Measurements from ENCODE around the gene TMEM184C. TPM values are rescaled to one million over a fixed set of nuclear protein-coding genes. Genes with fewer than 3 reads are reported as not detected.

TMEM184C gene
- total and polyA plus RNA-seq, 2 donors (not counting 1 experiment from before 2014, with no cell fraction given): 4.9 to 27.5 TPM

DNA sequence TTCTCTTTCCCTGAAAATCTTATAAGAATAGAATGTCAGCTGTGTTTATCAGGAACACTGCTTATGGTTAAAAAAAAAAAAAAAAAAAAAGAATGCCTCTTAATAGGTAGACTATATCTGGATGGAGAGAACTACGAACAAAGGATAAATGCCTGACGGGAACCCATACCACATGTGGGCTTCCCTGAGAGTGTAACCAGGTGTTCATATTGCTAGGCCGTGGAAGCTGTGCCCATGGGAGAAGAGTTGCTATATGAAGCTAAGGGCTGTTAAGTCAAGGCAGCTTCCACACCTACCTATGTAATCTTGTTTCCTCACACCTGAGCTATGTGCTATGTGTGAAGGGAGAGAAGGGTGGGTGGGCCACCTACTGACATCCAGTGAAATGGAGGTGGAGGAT, 27.3 kb downstream of the TMEM184C start:
- no peak overlapping the region for H3K27ac Mint-ChIP-seq
- Histone ChIP-seq H4K20me1 (ENCODE audit: control insufficient read depth, insufficient read depth, low read length, poor library complexity, severe bottlenecking) (peaks cover 4% of the 10 kb centered on the region), H3K27ac (ENCODE audit: low read length in 2 of 2) (no peak overlapping the region), H3K36me3 (replicated peaks in 1 of 2; ENCODE audit: control extremely low read depth in 1 of 2, control insufficient read depth in 1 of 2, extremely low read depth in 1 of 2, insufficient read depth in 2 of 2, low read length in 1 of 2) (peaks cover 2 to 18% of the 10 kb centered on the region in 2 experiments), H3K4me3 (ENCODE audit: control extremely low read depth in 1 of 5, extremely low read depth in 1 of 5, insufficient read depth in 1 of 5, low read depth in 2 of 5, low read length in 4 of 5) (no peak overlapping the region), H3K9me3 (ENCODE audit: control extremely low read depth in 1 of 3, control insufficient read depth in 2 of 3, insufficient read depth in 1 of 3, low read length in 2 of 3) (no peaks in the 10 kb centered on the region), H3K79me2 (ENCODE audit: control insufficient read depth, insufficient read depth, low read length) (no peaks in the 10 kb centered on the region), H3K27me3 (replicated peaks in 1 of 4; ENCODE audit: control extremely low read depth in 1 of 4, control insufficient read depth in 3 of 4, insufficient read depth in 4 of 4, low read length in 3 of 4) (no peaks in the 10 kb centered on the region), H3K4me2 (replicated peaks; ENCODE audit: low read depth, low read length, poor library complexity, severe bottlenecking) (no peak overlapping the region), H3K4me1 (ENCODE audit: control insufficient read depth in 2 of 2, insufficient read depth in 2 of 2, low read length in 2 of 2) (peaks cover 0 to 3% of the 10 kb centered on the region in 2 donors), H2AFZ (ENCODE audit: insufficient read depth, low read depth, low read length, poor library complexity, severe bottlenecking) (no peak overlapping the region), H3K9ac (ENCODE audit: low read length) (no peak overlapping the region)
- no peaks in the 10 kb centered on the region for H3K27me3 Mint-ChIP-seq
- TF ChIP-seq, protein P1, sequence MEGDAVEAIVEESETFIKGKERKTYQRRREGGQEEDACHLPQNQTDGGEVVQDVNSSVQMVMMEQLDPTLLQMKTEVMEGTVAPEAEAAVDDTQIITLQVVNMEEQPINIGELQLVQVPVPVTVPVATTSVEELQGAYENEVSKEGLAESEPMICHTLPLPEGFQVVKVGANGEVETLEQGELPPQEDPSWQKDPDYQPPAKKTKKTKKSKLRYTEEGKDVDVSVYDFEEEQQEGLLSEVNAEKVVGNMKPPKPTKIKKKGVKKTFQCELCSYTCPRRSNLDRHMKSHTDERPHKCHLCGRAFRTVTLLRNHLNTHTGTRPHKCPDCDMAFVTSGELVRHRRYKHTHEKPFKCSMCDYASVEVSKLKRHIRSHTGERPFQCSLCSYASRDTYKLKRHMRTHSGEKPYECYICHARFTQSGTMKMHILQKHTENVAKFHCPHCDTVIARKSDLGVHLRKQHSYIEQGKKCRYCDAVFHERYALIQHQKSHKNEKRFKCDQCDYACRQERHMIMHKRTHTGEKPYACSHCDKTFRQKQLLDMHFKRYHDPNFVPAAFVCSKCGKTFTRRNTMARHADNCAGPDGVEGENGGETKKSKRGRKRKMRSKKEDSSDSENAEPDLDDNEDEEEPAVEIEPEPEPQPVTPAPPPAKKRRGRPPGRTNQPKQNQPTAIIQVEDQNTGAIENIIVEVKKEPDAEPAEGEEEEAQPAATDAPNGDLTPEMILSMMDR (IDR thresholded peaks at IDR 0.05): no peak
- TF ChIP-seq EZH2 (IDR thresholded peaks at IDR 0.05; ENCODE audit: borderline replicate concordance, insufficient read depth, low read depth, low read length, poor library complexity, severe bottlenecking): no peak
- no peaks in the 10 kb centered on the region for H3K9me3 Mint-ChIP-seq (ENCODE audit: insufficient read depth)
- no peak for ATAC-seq (ENCODE audit: low read depth)
- DNase-seq: no peak
- WGBS (ENCODE audit: insufficient coverage): 100% methylated on average over 2 of the region's 3 CpGs
- ChIA-PET CTCF (no interaction called here), POLR2A (no interaction called here)
- no peak overlapping the region for H3K4me3 Mint-ChIP-seq
- peaks cover 20% of the 10 kb centered on the region for H3K4me1 Mint-ChIP-seq
- intact Hi-C loops (cut with micrococcal nuclease): no loop called here

DNA sequence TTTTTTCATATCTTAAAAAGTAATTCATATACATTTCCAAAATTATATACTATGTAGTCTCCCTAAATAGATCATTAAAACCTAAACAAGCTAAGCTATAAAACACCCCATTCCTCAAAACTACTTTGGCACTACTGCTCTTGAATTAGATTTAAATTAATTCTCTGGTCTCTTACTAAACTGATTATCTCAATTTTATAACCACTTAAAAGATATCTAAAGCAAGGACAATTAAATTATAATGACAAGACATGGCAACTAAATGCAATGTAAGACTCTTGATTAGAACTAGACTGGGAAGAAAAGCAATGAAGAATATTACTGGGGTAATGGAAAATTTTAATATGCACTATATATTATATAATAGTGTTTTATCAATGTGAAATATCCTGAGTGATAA, 27.9 kb downstream of the TMEM184C start:
- no peak for TF ChIP-seq EZH2 (IDR thresholded peaks at IDR 0.05; ENCODE audit: borderline replicate concordance, insufficient read depth, low read depth, low read length, poor library complexity, severe bottlenecking)
- TF ChIP-seq, protein P1 (IDR thresholded peaks at IDR 0.05): no peak
- no peak overlapping the region for H3K4me3 Mint-ChIP-seq
- H3K4me1 Mint-ChIP-seq: peaks cover 17% of the 10 kb centered on the region
- Histone ChIP-seq H3K9ac (ENCODE audit: low read length) (no peak overlapping the region), H3K27me3 (replicated peaks in 1 of 4; ENCODE audit: control extremely low read depth in 1 of 4, control insufficient read depth in 3 of 4, insufficient read depth in 4 of 4, low read length in 3 of 4) (no peaks in the 10 kb centered on the region), H3K9me3 (ENCODE audit: control extremely low read depth in 1 of 3, control insufficient read depth in 2 of 3, insufficient read depth in 1 of 3, low read length in 2 of 3) (no peaks in the 10 kb centered on the region), H3K4me1 (ENCODE audit: control insufficient read depth in 2 of 2, insufficient read depth in 2 of 2, low read length in 2 of 2) (peaks cover 0 to 3% of the 10 kb centered on the region in 2 donors), H2AFZ (ENCODE audit: insufficient read depth, low read depth, low read length, poor library complexity, severe bottlenecking) (no peak overlapping the region), H3K4me2 (replicated peaks; ENCODE audit: low read depth, low read length, poor library complexity, severe bottlenecking) (no peak overlapping the region), H3K4me3 (ENCODE audit: control extremely low read depth in 1 of 5, extremely low read depth in 1 of 5, insufficient read depth in 1 of 5, low read depth in 2 of 5, low read length in 4 of 5) (no peak overlapping the region), H4K20me1 (ENCODE audit: control insufficient read depth, insufficient read depth, low read length, poor library complexity, severe bottlenecking) (peaks cover 4% of the 10 kb centered on the region), H3K27ac (ENCODE audit: low read length in 2 of 2) (no peak overlapping the region), H3K79me2 (ENCODE audit: control insufficient read depth, insufficient read depth, low read length) (no peaks in the 10 kb centered on the region), H3K36me3 (replicated peaks in 1 of 2; ENCODE audit: control extremely low read depth in 1 of 2, control insufficient read depth in 1 of 2, extremely low read depth in 1 of 2, insufficient read depth in 2 of 2, low read length in 1 of 2) (peaks cover 2 to 18% of the 10 kb centered on the region in 2 experiments)
- H3K27ac Mint-ChIP-seq: no peak overlapping the region
- ATAC-seq (ENCODE audit: low read depth) (no peak), DNase-seq (no peak)
- H3K9me3 Mint-ChIP-seq (ENCODE audit: insufficient read depth): no peaks in the 10 kb centered on the region
- intact Hi-C loops (cut with micrococcal nuclease): no loop called here
- ChIA-PET POLR2A (no interaction called here), CTCF (no interaction called here)
- no peaks in the 10 kb centered on the region for H3K27me3 Mint-ChIP-seq

Data from B cell (primary cell).